Dermis blood vessel endothelial cell (primary cell): ENCODE measurements around the gene MPG. TPM values are rescaled to one million over a fixed set of nuclear protein-coding genes. Genes with fewer than 3 reads are reported as not detected.
"Not testable (repeated sequence)": the region's sequence is repeated elsewhere in the genome, so short reads cannot be mapped to it uniquely, and the experiment has no call there.

Source experiments
- DNase-seq: peaks from one replicate; pipeline ENCODE4 v3.0.0; 2010
- total RNA-seq: library from RNA; depleted of rRNA; stranded (reverse); fragments of >200 nt; gene quantifications from 2 replicates; pipeline ENCODE4 v1.2.3, GENCODE V29; 2014

Gene MPG
- total RNA-seq, 1 donor from 2014 or later = 199 TPM

DNA sequence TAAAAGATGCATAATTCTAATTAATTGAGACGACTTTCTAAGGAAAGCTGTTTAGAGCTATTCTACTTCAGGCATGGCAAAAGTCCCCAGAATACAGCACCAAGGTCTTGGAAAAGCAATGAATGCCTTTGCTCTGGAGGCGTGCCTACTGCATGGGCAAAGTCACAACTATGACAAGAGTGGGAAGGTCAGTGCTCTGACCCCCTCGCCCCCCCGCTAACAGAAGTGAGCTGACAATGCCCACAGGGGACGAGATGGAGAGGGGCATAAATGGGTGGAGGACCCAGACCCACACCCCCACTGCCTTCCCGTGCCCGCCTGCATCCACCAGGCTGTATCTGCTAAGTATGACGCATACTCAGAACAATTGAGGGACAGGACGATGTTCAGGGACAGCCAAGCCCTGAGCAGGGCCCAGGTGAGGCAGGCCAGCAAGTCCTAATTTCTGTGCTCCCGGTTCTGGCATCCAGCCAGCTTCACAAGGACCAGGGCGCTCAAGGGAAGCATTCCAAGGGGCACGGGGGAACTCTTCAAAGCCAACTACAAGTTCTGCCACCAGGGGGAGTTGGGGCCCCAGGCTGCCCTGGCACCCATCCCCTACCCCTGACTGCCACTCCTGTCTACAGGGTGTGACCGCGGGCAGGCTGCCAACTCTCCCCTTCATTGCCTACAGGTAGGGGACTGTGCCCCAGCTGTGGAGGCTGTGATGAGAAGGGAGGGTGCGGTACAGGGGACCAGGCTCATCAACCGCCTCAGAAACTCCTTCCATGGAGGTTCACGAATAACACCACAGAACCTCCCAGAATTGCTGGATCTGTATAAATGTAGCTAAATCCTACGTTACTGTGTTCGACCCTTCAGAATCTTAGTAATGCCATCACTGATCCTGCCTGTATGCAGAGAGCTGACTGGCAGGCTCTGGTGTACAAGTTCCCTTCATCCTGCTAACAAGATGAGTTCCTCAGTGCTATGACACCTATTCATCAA is 39.6 kb downstream of the MPG start:
- peak; percentile 73 for DNase-seq

DNA sequence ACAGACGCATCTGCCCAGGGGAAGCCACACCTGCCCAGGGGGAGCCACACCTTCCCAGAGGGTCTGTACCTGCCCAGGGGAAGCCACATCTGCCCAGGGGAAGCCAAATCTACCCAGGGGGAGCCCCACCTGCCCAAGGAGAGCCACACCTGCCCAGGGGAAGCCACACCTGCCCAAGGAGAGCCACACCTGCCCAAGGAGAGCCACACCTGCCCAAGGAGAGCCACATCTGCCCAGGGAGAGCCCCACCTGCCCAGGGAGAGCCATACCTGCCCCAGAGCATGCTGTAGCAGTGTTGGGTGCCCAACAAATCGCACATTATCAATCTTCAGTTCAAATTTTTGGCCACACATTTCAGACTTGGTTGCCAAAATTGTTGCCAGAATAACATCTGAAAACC is 40.8 kb downstream of the MPG start:
- DNase-seq = no peak

DNA sequence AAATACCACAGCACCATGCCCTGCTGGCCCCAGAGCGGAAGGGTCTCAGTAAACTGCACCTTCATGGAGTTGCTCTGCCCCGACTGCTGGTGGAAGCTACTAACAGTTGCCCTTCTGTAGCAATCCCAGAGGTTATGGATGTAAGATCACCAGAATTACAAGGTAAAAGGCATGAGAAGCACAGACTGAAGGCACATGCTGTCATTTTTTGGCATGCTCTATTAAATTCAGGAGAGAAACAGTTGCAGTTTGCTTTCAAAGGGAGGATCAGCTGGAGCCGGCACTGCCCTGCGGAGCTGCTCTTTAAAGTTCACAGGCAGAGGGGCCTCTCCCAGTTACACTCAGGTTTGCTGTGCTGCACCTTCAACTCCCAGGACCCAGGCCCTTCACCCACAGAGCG is 41.3 kb downstream of the MPG start:
- no peak for DNase-seq

DNA sequence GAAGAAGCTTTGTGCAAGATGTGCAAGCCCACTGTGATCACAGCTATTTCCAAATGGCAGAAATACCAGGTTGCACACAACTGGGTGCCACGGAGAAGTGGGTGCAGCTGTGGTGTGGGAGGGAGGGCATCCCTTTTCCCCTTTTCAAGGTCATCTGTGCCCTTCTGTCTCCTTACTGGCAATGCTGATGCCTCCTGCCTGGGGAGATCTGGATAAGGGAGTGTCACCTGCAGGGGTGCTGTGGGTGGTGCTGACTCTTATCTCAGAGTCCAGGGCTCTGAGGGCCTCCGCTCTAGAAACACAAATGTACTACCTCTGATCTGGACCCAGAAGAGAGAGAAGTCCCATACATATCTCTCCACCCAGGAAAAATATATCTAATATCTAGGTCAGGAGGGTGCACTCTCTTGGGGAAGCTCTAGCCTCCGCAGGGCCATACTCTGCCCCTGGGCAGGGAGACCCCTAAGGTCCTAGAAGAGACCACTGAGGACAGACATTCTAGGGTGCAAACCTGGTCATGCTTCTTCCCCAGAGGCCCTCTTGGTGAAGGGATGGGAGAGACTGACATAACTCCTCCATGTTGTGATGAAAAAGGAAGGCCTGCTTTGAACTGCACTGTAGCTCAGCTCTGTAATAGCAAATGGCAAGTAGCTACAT is 41.9 kb downstream of the MPG start:
- no peak for DNase-seq

DNA sequence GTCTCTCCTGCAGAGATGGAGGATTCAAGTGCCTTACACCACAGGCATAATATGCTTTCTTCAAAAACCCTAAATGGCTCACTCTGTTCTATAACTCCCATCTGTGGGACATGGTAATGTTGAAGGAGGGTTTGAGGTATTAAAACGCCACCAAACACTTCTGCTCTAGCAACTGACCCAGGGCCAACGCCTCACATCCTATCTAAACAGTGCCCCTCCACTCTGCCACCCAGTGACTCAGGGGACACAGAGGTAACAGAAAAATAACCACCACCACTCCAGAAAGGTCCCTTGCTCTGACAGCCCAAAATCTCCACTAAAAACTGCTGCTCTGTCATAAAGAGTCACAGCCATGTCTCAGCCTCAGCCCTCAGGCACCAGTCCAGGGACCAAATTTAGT is 42.7 kb downstream of the MPG start:
- no peak for DNase-seq

DNA sequence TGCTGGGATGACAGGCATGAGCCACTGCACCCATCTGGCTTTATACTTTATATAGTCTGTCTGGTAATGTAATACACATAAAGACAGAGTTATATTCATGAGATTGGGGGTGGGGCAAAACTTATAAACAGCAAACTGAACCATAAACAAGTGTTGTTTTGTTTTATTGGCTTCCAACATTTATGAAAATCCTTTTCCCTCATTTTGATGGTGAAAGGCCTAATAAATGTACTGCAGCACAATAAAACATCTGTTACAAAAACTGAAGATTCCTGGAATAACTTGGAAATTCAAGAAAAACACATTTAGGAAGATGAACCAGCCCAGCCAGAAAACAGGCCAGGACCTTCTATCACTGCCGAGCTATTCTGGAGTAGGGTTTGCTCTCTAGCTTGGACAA is 44.3 kb downstream of the MPG start:
- no peak for DNase-seq

DNA sequence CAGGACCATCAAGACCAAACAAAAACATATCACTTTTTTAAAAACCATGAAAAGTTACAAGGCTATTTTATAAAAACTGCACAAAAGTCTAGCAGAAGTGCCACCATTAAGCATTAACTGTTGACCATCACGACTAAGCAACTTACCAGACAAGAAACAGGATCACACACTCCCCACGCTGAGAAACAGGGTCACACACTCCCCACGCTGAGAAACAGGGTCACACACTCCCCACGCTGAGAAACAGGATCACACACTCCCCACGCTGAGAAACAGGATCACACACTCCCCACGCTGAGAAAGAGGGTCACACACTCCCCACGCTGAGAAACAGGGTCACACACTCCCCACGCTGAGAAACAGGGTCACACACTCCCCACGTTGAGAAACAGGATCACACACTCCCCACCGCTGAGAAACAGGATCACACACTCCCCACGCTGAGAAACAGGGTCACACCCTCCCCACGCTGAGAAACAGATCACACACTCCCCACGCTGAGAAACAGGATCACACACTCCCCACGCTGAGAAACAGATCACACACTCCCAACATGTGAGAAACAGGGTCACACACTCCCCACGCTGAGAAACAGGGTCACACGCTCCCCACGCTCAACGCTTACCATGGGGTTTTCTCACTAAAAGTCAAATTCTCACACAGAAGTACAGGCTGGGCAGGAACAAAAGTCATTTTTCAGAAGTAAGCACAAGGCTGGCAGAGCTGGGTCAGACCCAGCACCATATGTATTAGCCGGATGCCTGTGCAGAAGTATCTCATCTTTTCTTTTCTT is 45.7 kb downstream of the MPG start:
- not testable (repeated sequence) for DNase-seq

DNA sequence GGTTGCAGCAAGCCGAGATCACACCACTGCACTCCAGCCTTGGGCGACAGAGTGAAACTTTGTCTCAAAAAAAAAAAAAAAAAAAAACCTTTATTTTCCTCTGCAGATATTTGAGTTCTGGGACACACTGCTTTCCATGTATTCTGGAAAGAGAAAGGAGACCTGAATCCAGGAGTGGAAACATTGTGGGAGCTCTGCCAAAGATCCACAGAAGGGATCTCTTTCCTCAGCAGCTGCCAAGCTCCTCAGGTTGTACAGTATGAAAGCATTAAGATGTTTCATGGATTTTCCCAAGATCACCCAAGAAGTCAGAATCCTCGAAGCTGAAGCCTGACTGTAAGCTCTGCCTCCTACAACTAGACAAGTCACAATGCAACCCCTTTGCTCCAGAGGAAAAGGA is 47.0 kb downstream of the MPG start:
- DNase-seq = no peak

DNA sequence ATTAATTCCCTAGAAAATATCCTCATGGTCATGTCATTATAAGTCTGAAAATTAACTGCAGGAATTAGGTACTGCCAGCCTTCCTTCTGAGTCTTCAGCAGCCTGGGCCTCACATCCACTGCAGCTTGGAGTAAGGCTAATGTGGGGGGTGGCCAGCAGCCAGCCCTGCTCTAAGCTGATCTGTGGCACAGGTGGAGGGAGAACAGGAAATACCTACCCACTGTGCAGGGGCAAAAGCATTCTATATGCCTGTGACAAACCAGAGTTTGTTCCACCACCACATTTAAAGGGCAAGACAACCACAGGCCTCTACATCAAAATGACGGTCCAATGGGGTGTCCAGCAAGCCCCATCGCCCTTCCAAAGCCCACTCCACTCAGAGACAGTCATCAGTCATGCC is 51.0 kb downstream of the MPG start:
- DNase-seq = no peak

DNA sequence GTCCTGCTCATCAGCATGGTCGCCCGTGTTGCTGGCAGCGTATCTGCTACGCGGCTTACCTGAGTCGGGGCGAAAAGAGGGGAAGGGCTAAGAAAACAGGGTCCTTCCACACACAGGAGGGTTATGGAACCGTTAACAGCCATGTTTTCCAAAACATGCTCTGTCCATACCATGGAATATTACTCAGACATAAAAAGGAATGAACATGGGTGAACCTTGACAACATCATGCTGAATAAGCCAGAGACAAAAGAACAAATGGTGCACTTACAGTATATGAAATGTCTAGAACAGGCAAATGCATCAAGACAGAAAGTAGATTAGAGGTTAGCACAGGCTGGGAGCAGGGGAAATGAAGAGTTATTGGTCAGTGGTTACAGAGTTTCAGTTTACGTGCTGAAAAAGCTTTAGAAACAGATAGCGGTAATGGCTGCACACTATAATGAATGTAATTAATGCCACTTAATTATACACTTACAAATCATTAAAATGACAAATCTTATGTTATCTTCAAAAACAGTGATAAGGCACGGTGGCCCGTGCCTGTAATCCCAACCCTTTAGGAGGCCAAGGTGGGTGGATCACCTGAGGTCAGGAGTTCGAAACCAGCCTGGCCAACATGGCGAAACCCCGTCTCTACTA is 52.6 kb downstream of the MPG start:
- DNase-seq = no peak

DNA sequence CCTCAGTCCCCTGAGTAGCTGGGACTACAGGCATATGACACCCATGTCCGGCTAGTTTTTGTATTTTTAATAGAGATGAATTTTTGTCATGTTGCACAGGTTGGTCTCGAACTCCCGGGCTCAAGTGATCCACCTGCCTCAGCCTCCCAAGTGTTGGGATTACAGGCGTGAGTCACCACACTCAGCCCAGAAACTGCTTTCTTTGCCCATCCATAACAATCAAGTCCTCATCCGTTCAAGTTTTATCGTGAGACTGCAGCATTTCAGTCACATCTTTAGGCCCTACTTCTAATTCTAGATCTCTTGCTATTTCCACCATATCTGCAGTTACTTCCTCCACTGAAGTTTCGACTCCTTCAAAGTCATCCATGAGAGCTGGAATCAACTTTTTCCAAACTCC is 54.1 kb downstream of the MPG start:
- DNase-seq = no peak

DNA sequence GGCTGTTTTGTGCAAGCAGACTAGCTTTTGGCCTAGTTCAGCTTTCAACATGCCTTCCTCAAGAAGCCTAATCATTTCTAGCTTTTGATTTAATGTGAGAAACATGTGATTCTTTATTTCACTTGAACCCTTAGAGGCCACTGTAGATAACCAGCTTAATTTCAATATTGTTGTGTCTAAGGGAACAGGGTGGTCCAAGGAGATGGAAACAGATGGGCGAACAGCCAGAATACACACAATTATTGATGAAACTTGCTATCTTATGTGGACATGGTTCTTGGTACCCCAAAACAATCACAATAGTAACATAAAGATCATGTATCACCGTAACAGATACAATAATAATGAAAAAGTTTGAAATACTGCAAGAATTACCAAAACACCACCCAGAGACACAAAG is 55.7 kb downstream of the MPG start:
- no peak for DNase-seq

Other genes starting within 250 kb of the MPG start
- 6.3 and 6.6 TPM in 2 replicates for gene POLR3K, start 24.6 kb upstream of the MPG start, total RNA-seq
- gene SNRNP25, start 24.4 kb upstream of the MPG start, total RNA-seq = 17.9 and 25.9 TPM in 2 replicates
- gene RHBDF1, start 5.6 kb upstream of the MPG start, total RNA-seq = 30.1 and 32.1 TPM in 2 replicates
- 9.5 and 17.8 TPM in 2 replicates for gene NPRL3, start 60.4 kb downstream of the MPG start, total RNA-seq
- not detected in 2 replicates for gene HBZ, start 74.4 kb downstream of the MPG start, total RNA-seq
- not detected in 2 replicates for gene HBM, start 87.8 kb downstream of the MPG start, total RNA-seq
- 0.42 TPM in 1 of 2 replicates, not detected in the other for gene HBA2, start 94.7 kb downstream of the MPG start, total RNA-seq
- not detected in 2 replicates for gene HBA1, start 98.5 kb downstream of the MPG start, total RNA-seq
- gene HBQ1, start 102.2 kb downstream of the MPG start, total RNA-seq = 0.34 TPM in 1 of 2 replicates, not detected in the other
- gene LUC7L, start 151.2 kb downstream of the MPG start, total RNA-seq = 30.9 and 55.5 TPM in 2 replicates
- 59.2 and 76.1 TPM in 2 replicates for gene FAM234A, start 156.6 kb downstream of the MPG start, total RNA-seq
- 0.19 and 0.68 TPM in 2 replicates for gene RGS11, start 197.7 kb downstream of the MPG start, total RNA-seq
- 1.2 TPM in 1 of 2 replicates, not detected in the other for gene ARHGDIG, start 202.4 kb downstream of the MPG start, total RNA-seq
- gene PDIA2, start 204.9 kb downstream of the MPG start, total RNA-seq = 0.34 TPM in 1 of 2 replicates, not detected in the other